Measurements from ENCODE around the gene KIAA1549.
"Not testable (repeated sequence)": the region's sequence is repeated elsewhere in the genome, so short reads cannot be mapped to it uniquely, and the experiment has no call there.

DNA sequence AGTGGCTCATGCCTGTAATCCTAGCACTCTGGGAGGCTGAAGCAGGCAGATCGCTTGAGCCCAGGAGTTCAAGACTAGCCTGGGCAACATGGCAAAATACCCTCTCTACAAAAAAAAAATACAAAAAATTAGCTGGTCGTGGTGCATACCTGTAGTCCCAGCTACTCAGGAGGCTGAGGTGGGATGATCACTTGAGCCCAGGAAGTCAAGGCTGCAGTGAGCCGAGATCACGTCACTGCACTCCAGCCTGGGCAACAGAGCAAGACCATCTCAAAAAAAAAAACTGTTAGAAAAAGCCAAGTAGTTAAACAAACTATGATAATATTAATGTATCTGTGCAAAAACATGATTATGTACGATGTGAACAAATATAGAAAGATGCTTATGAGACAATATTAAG is 44.7 kb upstream of the KIAA1549 start:
- TF ChIP-seq, protein P1, sequence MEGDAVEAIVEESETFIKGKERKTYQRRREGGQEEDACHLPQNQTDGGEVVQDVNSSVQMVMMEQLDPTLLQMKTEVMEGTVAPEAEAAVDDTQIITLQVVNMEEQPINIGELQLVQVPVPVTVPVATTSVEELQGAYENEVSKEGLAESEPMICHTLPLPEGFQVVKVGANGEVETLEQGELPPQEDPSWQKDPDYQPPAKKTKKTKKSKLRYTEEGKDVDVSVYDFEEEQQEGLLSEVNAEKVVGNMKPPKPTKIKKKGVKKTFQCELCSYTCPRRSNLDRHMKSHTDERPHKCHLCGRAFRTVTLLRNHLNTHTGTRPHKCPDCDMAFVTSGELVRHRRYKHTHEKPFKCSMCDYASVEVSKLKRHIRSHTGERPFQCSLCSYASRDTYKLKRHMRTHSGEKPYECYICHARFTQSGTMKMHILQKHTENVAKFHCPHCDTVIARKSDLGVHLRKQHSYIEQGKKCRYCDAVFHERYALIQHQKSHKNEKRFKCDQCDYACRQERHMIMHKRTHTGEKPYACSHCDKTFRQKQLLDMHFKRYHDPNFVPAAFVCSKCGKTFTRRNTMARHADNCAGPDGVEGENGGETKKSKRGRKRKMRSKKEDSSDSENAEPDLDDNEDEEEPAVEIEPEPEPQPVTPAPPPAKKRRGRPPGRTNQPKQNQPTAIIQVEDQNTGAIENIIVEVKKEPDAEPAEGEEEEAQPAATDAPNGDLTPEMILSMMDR (IDR thresholded peaks at IDR 0.05): not testable (repeated sequence)
- TF ChIP-seq POLR2A (IDR thresholded peaks at IDR 0.05; ENCODE audit: low read length); CEBPB (IDR thresholded peaks at IDR 0.05); RARB (CRISPR knock-in tag; IDR thresholded peaks at IDR 0.05); RAD21 (conservative IDR thresholded peaks at IDR 0.05 in 1 of 2, IDR thresholded peaks at IDR 0.05 in 1 of 2); POLR2AphosphoS2 (conservative IDR thresholded peaks at IDR 0.05; ENCODE audit: low read length): not testable (repeated sequence)
- TF ChIP-seq, protein P2, sequence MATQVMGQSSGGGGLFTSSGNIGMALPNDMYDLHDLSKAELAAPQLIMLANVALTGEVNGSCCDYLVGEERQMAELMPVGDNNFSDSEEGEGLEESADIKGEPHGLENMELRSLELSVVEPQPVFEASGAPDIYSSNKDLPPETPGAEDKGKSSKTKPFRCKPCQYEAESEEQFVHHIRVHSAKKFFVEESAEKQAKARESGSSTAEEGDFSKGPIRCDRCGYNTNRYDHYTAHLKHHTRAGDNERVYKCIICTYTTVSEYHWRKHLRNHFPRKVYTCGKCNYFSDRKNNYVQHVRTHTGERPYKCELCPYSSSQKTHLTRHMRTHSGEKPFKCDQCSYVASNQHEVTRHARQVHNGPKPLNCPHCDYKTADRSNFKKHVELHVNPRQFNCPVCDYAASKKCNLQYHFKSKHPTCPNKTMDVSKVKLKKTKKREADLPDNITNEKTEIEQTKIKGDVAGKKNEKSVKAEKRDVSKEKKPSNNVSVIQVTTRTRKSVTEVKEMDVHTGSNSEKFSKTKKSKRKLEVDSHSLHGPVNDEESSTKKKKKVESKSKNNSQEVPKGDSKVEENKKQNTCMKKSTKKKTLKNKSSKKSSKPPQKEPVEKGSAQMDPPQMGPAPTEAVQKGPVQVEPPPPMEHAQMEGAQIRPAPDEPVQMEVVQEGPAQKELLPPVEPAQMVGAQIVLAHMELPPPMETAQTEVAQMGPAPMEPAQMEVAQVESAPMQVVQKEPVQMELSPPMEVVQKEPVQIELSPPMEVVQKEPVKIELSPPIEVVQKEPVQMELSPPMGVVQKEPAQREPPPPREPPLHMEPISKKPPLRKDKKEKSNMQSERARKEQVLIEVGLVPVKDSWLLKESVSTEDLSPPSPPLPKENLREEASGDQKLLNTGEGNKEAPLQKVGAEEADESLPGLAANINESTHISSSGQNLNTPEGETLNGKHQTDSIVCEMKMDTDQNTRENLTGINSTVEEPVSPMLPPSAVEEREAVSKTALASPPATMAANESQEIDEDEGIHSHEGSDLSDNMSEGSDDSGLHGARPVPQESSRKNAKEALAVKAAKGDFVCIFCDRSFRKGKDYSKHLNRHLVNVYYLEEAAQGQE (IDR thresholded peaks at IDR 0.05): not testable (repeated sequence)
